ENCODE measurements around the gene CS.

Gene CS

DNA sequence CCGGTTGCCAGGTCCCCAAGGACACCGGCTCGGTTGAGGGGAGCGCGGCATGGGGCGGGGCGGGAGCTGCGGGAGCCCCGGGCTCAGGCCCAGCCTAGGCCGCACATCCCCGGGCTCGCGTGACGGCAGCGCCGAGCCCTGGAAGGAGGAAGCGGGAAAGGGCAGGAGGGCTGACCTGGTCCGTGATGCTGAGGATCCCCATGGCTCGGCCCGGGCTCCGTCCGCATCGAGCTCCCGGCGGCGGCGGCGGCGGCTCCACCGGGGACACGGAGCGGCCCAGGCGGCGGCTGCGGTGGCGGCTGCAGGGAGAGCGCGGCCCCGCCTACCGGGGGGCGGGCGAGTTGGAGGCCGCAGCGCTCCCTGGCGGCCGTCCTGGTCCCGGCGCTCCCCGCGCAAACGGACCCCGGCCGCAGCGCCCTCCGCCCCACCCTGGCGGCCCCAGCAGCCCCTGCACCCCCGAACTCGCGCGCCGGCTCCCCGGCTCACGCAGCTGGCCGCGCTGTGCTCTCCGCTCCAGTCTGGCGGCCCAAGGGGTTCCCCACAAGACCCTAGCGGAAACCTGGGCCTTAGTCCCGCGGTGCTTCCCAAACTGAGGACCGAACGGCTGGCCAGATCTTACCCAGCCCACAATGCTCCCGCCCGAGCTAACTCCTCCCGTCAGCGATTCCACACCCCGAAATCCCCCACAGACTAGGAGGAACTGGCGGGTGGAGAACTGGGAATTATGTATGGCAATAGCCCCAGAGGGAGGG lies 41.9 kb downstream of the CS start, which contains the start of gene ANKRD52:
Gene ANKRD52, minus strand, starts transcription at position 317 of the 752 bp plus-strand sequence. Its CDS starts 115 bp downstream, at position 202.
- no peaks in the 10 kb centered on the region for H3K9me3 ChIP-seq (ENCODE audit: control insufficient read depth in 1 of 2, low read length in 2 of 2)
- peak within 1 kb of the TSS; percentile 83 for H3K27ac ChIP-seq (ENCODE audit: low read length)
- H3K36me3 ChIP-seq (ENCODE audit: control insufficient read depth in 1 of 2, insufficient read depth in 2 of 2, low read length in 2 of 2) = peaks cover 18 to 26% of the 10 kb centered on the region in 2 donors
- H3K27me3 ChIP-seq (ENCODE audit: low read depth, low read length) = no peaks in the 10 kb centered on the region
- H3K4me1 ChIP-seq (ENCODE audit: control insufficient read depth in 1 of 2, insufficient read depth in 2 of 2, low read length in 2 of 2) = peaks cover 12 to 22% of the 10 kb centered on the region in 2 donors
- H3K4me3 ChIP-seq (ENCODE audit: low read depth in 1 of 2, low read length in 2 of 2) = peak within 1 kb of the TSS; percentile 83 to 91

DNA sequence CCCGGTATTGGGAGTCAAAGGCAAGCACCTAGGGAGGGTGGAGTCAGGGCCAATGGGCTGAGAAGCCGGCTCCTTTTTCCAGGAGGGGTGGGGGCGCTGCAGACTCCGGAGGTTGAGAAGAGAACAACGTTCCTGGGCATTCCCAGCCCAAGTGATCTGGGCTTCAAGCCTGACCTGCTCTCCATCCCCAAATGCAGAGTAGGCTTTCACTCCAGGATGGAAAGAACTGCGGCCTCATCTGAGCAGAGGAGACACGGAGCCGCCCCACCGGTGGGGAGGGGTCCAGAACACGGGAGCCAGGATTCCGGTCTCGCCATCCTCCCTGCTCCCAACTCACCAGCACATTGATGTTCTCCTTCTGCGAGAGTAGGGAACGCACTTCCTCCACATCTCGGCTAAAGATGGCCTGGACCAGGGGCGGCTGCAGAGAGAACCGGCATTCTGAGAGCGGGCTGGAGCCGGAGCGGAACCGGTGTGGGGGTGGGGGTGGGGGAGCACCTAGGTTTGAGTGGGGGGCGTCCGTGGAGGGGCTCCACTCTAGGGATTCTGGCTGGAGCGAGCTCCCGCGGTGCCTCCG lies 42.6 kb downstream of the CS start:
- peak overlapping the region; percentile 83 to 89 for H3K4me3 ChIP-seq (ENCODE audit: low read depth in 1 of 2, low read length in 2 of 2)
- peak overlapping the region; percentile 51 for H3K27ac ChIP-seq (ENCODE audit: low read length)
- H3K4me1 ChIP-seq (ENCODE audit: control insufficient read depth in 1 of 2, insufficient read depth in 2 of 2, low read length in 2 of 2) = peaks cover 12 to 22% of the 10 kb centered on the region in 2 donors
- H3K27me3 ChIP-seq (ENCODE audit: low read depth, low read length) = no peaks in the 10 kb centered on the region
- peaks cover 25 to 32% of the 10 kb centered on the region in 2 donors for H3K36me3 ChIP-seq (ENCODE audit: control insufficient read depth in 1 of 2, insufficient read depth in 2 of 2, low read length in 2 of 2)
- H3K9me3 ChIP-seq (ENCODE audit: control insufficient read depth in 1 of 2, low read length in 2 of 2) = no peaks in the 10 kb centered on the region

DNA sequence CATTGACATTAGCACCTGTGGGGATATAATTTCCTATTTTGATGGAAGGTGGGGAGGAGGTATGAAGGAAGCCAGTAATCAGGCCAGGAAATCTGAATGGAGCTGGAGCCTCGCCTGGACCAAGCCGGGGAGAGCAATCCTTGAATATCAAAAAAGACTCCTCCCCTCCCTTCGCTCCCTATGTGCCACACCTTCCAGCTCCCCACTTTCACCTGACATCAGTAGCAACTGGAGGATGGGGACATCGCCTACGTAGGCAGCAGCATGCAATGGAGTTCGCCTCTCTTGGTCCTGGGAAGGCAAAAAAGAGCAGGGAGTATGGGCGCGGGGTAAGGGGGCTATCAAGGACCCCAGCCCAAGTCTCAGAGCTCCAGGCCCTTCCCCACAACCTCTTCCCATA lies 43.1 kb downstream of the CS start:
- Histone ChIP-seq H3K27ac (ENCODE audit: low read length) (no peak overlapping the region), H3K36me3 (ENCODE audit: control insufficient read depth in 1 of 2, insufficient read depth in 2 of 2, low read length in 2 of 2) (peaks cover 30 to 37% of the 10 kb centered on the region in 2 donors), H3K9me3 (ENCODE audit: control insufficient read depth in 1 of 2, low read length in 2 of 2) (no peaks in the 10 kb centered on the region), H3K4me1 (ENCODE audit: control insufficient read depth in 1 of 2, insufficient read depth in 2 of 2, low read length in 2 of 2) (peaks cover 12 to 22% of the 10 kb centered on the region in 2 donors), H3K4me3 (ENCODE audit: low read depth in 1 of 2, low read length in 2 of 2) (peak overlapping the region; percentile 83 to 89), H3K27me3 (ENCODE audit: low read depth, low read length) (no peaks in the 10 kb centered on the region)

DNA sequence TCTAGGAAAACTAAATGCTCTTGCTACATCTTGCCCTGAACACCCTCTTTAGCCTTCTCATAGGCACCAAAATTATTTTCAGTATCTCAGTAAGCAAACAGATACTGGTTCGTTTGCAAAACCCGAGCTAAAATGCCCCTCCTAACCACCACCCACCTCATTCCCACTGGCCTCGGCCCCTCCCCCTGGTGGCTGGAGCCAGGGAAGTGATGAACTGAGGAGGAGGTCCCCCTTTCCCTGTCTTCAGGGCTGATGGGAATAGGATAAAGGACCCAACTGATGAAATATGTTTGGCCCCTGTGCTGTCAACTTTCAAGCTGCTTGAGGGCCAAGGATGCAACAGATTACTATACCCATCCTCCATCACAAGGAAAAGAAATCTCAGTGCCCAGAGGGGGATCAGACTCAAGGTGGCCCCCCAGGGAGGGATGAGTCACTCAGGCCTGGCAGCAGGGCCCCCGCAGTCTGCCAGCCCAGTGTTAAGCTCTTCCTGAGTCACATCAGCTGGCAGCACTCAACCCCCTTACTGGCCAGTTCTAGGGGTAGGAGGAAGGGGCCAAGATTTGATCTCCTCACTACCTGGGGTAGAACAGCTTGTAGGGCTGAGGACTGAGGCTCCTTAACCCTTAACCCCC lies 43.7 kb downstream of the CS start:
- H3K4me3 ChIP-seq (ENCODE audit: low read depth in 1 of 2, low read length in 2 of 2) = peak overlapping the region; percentile 83 to 89
- no peaks in the 10 kb centered on the region for H3K9me3 ChIP-seq (ENCODE audit: control insufficient read depth in 1 of 2, low read length in 2 of 2)
- H3K27ac ChIP-seq (ENCODE audit: low read length) = peak overlapping the region; percentile 49
- peaks cover 12 to 22% of the 10 kb centered on the region in 2 donors for H3K4me1 ChIP-seq (ENCODE audit: control insufficient read depth in 1 of 2, insufficient read depth in 2 of 2, low read length in 2 of 2)
- no peaks in the 10 kb centered on the region for H3K27me3 ChIP-seq (ENCODE audit: low read depth, low read length)
- H3K36me3 ChIP-seq (ENCODE audit: control insufficient read depth in 1 of 2, insufficient read depth in 2 of 2, low read length in 2 of 2) = peaks cover 36 to 44% of the 10 kb centered on the region in 2 donors

DNA sequence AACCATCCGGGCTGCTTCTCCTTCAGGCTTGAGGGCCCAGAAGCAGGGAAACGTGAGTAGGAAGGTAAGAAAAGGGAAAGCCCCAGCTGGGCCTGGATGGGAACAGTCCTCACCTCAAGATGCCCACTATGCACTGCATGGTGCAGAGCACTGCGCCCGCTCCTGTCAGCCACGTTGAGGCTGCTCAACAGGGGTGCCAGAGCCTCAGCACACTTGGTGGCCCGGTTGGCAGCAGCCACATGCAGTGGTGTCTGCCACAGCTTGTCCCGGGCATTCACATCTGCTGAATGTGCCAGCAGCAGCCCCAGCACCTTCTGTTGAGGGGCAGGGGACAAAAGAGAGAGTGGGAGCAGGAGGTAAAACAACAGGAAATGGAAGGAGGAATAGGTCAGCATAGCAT lies 44.5 kb downstream of the CS start:
- H3K4me3 ChIP-seq (ENCODE audit: low read depth in 1 of 2, low read length in 2 of 2) = no peak overlapping the region
- peaks cover 36 to 48% of the 10 kb centered on the region in 2 donors for H3K36me3 ChIP-seq (ENCODE audit: control insufficient read depth in 1 of 2, insufficient read depth in 2 of 2, low read length in 2 of 2)
- H3K27ac ChIP-seq (ENCODE audit: low read length) = no peak overlapping the region

DNA sequence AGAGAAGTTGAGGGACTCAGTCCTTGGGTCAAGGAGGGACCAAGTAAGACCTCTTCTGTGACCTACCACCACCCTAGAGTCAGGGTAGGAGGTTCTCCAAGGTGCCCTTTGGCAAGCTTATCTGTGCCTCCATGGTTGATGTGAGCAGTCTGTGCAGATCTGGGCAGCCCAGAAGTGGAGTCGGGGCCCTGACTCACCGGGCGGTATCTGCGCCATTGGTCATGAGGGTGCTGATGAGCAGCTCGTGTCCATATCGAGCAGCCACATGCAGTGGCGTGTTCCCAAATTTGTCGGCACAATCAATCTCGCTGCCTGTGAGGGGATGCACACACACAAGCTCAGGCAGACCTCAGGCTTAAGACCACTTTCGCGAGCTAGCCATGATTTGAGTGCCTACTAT lies 47.0 kb downstream of the CS start:
- Histone ChIP-seq H3K9me3 (ENCODE audit: control insufficient read depth in 1 of 2, low read length in 2 of 2) (no peaks in the 10 kb centered on the region), H3K27me3 (ENCODE audit: low read depth, low read length) (no peaks in the 10 kb centered on the region), H3K27ac (ENCODE audit: low read length) (no peak overlapping the region), H3K4me3 (ENCODE audit: low read depth in 1 of 2, low read length in 2 of 2) (no peak overlapping the region), H3K36me3 (ENCODE audit: control insufficient read depth in 1 of 2, insufficient read depth in 2 of 2, low read length in 2 of 2) (peaks cover 49 to 60% of the 10 kb centered on the region in 2 donors), H3K4me1 (ENCODE audit: control insufficient read depth in 1 of 2, insufficient read depth in 2 of 2, low read length in 2 of 2) (peaks cover 12 to 18% of the 10 kb centered on the region in 2 donors)

More for the DNA sequence above, 44.5 kb downstream of the CS start:
- Histone ChIP-seq H3K4me1 (ENCODE audit: control insufficient read depth in 1 of 2, insufficient read depth in 2 of 2, low read length in 2 of 2) (peaks cover 12 to 22% of the 10 kb centered on the region in 2 donors), H3K27me3 (ENCODE audit: low read depth, low read length) (no peaks in the 10 kb centered on the region), H3K9me3 (ENCODE audit: control insufficient read depth in 1 of 2, low read length in 2 of 2) (no peaks in the 10 kb centered on the region)

DNA sequence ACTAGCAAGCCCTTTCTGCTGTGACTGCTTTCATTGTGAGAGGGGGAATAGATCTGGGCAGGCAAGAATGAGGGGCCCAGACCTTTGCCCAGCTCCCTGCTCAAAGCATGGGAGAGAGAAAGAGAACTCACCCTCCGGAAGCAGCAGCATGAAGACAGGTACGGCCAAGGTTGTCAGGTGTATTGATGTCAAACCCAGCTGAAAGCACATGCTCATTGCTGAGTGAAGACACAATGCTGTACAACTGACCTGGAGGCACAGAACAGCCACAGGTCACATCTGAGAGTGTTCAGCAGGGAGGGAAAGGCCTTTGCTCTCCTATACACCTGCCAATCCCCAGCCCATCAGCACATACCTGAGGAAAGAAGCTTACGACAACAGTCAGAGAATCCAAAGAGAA lies 47.5 kb downstream of the CS start:
- Histone ChIP-seq H3K4me1 (ENCODE audit: control insufficient read depth in 1 of 2, insufficient read depth in 2 of 2, low read length in 2 of 2) (peaks cover 12 to 16% of the 10 kb centered on the region in 2 donors), H3K27ac (ENCODE audit: low read length) (no peak overlapping the region), H3K9me3 (ENCODE audit: control insufficient read depth in 1 of 2, low read length in 2 of 2) (no peaks in the 10 kb centered on the region), H3K4me3 (ENCODE audit: low read depth in 1 of 2, low read length in 2 of 2) (no peak overlapping the region), H3K27me3 (ENCODE audit: low read depth, low read length) (no peaks in the 10 kb centered on the region), H3K36me3 (ENCODE audit: control insufficient read depth in 1 of 2, insufficient read depth in 2 of 2, low read length in 2 of 2) (peaks cover 53 to 64% of the 10 kb centered on the region in 2 donors)

DNA sequence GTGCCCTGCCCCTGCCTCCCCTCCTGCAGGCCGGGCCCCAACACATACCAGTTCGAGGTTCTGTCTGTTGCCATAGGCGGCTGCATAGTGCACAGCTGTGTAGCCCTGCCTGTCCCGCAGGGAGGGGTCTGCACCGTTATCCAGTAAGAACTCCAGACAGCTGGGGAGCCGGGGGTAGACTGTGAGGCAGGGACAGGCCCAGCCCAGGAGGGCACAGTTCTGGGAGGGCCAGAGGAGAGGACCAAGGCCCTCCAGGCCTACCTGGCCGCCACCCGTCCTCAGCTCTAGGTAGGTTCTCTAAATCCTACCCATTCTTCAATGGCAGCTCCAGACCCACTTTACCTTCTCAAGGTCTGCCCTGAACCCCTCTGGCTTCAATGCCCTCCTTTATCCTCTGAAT lies 51.4 kb downstream of the CS start:
- Histone ChIP-seq H3K27ac (ENCODE audit: low read length) (no peak overlapping the region), H3K4me1 (ENCODE audit: control insufficient read depth in 1 of 2, insufficient read depth in 2 of 2, low read length in 2 of 2) (no peaks in the 10 kb centered on the region), H3K4me3 (ENCODE audit: low read depth in 1 of 2, low read length in 2 of 2) (no peak overlapping the region), H3K27me3 (ENCODE audit: low read depth, low read length) (no peaks in the 10 kb centered on the region), H3K36me3 (ENCODE audit: control insufficient read depth in 1 of 2, insufficient read depth in 2 of 2, low read length in 2 of 2) (peaks cover 61 to 77% of the 10 kb centered on the region in 2 donors), H3K9me3 (ENCODE audit: control insufficient read depth in 1 of 2, low read length in 2 of 2) (no peaks in the 10 kb centered on the region)

DNA sequence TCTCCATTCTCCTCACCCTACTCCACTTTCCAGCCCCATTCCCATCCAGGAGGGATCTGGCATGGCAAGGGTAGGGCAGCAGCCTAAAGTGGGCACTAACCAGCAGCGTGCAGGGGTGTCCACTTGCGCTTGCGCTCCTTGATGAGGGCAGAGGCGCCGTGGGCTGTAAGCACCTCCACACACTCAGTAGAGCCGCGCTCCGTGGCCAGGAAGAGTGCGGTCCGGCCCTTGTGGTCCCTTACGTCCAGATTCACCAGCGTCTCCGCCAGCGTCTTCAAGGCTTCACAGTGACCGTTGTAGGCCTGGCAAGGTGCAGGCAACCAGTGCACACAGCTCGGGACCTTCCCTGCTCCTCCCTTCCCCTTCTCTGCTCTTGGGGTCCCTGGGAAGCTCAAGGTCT lies 52.2 kb downstream of the CS start:
- no peaks in the 10 kb centered on the region for H3K9me3 ChIP-seq (ENCODE audit: control insufficient read depth in 1 of 2, low read length in 2 of 2)
- H3K36me3 ChIP-seq (ENCODE audit: control insufficient read depth in 1 of 2, insufficient read depth in 2 of 2, low read length in 2 of 2) = peaks cover 61 to 77% of the 10 kb centered on the region in 2 donors
- no peaks in the 10 kb centered on the region for H3K4me1 ChIP-seq (ENCODE audit: control insufficient read depth in 1 of 2, insufficient read depth in 2 of 2, low read length in 2 of 2)
- H3K27me3 ChIP-seq (ENCODE audit: low read depth, low read length) = no peaks in the 10 kb centered on the region
- H3K4me3 ChIP-seq (ENCODE audit: low read depth in 1 of 2, low read length in 2 of 2) = no peak overlapping the region
- no peak overlapping the region for H3K27ac ChIP-seq (ENCODE audit: low read length)

DNA sequence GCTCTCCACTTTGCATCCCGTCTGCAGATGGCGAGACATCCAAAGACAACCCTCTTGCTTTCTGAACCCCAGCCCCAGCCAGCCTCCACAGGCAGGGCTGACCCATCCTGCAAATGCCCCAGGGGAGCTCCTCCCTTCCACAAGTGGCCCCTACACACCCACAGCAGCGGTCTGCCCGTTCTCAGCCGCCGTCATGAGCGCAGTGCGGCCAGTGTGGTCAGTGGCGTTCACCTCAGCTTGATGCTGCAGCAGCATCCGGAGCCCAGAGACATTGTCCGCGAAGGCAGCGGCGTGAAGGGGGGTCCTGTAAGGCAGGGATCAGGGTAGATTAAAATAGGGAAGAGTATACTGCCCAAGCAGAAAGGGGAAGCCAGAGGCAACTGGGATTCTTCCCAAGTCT lies 55.6 kb downstream of the CS start:
- Histone ChIP-seq H3K4me1 (ENCODE audit: control insufficient read depth in 1 of 2, insufficient read depth in 2 of 2, low read length in 2 of 2) (no peaks in the 10 kb centered on the region), H3K27ac (ENCODE audit: low read length) (no peak overlapping the region), H3K9me3 (ENCODE audit: control insufficient read depth in 1 of 2, low read length in 2 of 2) (no peaks in the 10 kb centered on the region), H3K36me3 (ENCODE audit: control insufficient read depth in 1 of 2, insufficient read depth in 2 of 2, low read length in 2 of 2) (peaks cover 72 to 92% of the 10 kb centered on the region in 2 donors), H3K4me3 (ENCODE audit: low read depth in 1 of 2, low read length in 2 of 2) (no peak overlapping the region), H3K27me3 (ENCODE audit: low read depth, low read length) (no peaks in the 10 kb centered on the region)

DNA sequence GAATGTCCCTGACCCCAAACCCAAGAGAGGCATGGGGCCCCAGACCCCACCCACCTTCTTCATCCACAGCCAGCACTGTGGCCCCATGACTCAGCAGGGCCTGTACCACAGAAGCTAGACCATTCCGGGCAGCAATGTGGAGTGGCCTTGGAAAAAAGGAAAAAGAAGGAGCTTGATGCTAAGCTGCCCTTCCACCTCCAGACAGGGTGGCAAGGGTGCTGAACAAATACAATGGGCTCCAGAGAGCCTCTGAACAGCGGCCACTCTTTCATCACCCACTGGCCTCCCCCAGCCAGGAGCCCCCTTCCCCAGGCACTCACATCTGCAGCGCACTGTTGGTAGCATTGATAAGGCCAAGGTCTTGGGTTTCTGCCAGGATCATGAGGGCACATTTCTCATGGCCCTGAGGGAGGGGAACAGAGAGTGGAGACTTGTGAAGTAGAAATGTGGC lies 56.4 kb downstream of the CS start:
- no peak overlapping the region for H3K4me3 ChIP-seq (ENCODE audit: low read depth in 1 of 2, low read length in 2 of 2)
- H3K27ac ChIP-seq (ENCODE audit: low read length) = no peak overlapping the region
- H3K27me3 ChIP-seq (ENCODE audit: low read depth, low read length) = no peaks in the 10 kb centered on the region
- peaks cover 68 to 94% of the 10 kb centered on the region in 2 donors for H3K36me3 ChIP-seq (ENCODE audit: control insufficient read depth in 1 of 2, insufficient read depth in 2 of 2, low read length in 2 of 2)
- H3K9me3 ChIP-seq (ENCODE audit: control insufficient read depth in 1 of 2, low read length in 2 of 2) = no peaks in the 10 kb centered on the region
- H3K4me1 ChIP-seq (ENCODE audit: control insufficient read depth in 1 of 2, insufficient read depth in 2 of 2, low read length in 2 of 2) = no peaks in the 10 kb centered on the region
